GM18873 (cell line): ENCODE results near the gene CCDC57.

Experiments
- ATAC-seq: cut with Tn5 transposase; IDR thresholded peaks from one replicate; pipeline ENCODE4 v1.9.1; 2021; ENCODE audit warnings: mild to moderate bottlenecking, moderate library complexity, moderate number of reproducible peaks; ENCODE audit not compliant: unreplicated experiment, low FRiP score

CCDC57 gene

DNA sequence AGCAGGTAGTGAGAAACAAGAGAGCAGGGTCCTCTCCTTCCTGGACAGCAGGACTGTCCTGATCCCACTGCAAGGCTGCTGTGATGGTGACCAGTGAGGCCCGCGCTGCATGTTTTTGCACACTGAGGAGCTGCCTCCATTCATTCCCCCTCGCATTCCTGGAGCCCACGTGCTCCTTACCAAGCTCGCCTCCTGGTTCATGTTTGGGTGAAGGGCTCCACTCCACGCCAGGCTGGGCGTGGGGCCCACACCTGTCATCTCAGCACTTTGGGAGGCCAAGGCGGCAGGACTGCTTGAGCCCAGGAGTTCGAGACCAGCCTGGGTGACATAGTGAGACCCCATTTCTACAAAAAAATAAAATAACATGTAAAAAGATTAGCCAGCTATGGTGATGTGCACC, 99.2 kb downstream of the CCDC57 start:
- no peak for ATAC-seq

DNA sequence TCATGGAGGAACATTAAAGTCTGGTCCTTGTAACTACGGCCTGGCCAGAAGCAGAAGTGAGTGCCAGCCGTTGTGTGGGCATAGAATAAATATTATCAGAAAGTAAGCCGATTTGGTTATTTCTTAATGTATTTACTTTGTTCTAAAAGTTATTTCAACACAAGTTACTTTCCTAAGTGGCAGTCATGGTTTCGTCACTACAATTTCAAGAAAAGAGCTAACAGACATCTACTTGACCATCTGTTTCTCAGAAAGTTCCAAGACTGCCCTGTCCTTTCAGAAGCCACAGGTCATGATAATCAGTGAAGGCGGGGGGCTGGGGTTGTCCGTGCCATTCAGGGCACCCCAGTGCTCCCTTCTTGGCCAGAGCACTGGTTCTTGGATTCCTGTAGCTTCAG, 99.7 kb downstream of the CCDC57 start:
- no peak for ATAC-seq

DNA sequence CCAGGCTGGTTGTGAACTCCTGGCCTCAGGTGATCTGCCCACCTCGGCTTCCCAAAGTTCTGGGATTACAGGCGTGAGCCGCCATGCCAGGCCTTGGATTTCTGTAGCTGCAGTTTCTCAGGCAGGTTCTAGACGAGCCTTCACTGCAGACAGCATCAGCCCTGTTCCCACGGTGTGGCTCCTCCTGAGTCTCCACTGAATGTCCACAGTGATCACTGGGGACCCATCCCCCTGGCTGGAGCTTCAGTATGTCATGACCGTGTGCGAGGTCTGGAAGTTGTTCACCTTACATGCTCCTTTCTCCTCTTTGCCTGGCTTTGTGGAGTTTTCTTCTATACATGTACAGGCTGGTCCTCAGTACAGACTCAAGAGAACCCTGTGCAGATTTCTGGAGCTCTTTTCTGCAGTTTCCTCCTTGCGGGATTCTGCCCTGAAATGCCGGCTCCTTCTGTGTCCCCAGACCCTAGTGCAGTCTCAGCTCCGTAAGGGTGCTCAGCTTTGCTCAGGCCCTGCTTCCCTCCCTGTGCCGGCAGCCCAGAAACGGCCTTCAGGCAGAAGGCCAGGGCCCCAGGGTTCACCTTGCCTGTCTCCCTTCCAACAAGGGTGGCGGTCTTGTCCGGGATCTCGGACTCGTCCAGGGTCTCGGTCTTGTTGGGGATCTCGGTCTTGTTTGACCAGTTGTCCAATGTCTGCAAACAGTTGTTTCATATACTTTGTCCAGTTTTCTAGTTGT, 100.3 kb downstream of the CCDC57 start:
- no peak for ATAC-seq

DNA sequence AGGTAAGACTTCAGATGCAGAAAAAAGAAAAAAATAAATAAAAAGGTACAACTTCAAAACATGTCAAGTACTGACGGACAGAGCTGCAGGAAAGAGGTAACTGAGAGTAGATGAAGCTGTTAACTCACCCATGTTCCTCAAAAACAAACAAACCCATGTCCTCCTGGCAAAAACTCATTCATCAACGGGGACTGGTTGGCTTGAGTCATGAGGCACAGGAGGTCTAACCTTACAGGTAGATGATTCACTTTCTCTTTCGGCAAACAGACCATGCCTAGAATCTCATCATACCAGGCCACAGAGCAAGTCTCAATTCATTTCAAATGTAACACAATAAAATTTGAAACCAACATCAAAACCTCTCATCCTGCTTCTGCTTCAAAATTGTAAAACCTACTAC, 102.3 kb downstream of the CCDC57 start:
- no peak for ATAC-seq

DNA sequence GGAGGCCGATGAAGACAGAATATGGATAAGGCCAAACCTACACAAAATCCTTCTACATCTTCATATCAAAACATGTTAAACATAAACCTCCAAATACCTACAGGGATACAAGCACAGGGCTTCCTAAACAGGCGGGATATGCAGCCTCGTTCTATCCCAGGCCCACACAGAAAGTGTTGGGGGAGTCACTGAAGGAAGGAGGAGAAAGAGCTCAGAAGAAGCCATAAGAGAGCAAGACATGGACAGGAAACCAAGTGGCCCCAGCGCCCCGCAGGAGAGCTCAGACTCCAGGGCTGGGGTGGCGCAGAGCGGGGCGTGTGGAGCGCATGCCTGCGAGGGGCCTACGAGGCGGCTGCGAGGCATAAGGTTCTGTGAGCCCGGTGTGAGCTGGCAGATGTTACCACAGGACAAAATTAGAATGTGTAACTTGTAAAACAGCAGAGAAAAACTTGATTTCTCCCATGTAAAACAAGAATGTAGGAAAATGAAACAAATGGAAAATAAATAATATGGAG, 103.6 kb downstream of the CCDC57 start:
- ATAC-seq, result no peak

DNA sequence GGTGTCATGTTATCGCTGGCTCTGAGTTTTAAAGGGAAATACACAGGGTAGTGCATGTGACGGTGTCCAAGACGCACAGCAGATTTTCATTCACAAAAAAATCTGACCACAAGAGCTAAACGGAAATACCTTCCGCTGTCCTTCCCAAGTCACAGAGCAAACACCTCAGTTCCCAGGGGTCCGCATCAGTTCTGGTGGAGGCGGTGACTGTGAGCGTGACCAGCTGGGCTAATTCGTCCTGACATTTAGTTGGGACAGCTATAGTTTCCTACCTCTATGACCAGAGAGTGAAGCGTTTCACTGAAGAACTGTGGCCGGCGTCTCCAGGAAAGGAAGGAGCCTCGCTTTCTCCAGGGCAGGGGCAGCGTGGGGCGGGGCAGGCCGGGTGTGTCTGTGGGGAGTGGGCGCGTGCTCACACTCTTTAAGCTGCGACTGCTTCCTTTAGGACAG, 104.1 kb downstream of the CCDC57 start:
- ATAC-seq, result no peak

DNA sequence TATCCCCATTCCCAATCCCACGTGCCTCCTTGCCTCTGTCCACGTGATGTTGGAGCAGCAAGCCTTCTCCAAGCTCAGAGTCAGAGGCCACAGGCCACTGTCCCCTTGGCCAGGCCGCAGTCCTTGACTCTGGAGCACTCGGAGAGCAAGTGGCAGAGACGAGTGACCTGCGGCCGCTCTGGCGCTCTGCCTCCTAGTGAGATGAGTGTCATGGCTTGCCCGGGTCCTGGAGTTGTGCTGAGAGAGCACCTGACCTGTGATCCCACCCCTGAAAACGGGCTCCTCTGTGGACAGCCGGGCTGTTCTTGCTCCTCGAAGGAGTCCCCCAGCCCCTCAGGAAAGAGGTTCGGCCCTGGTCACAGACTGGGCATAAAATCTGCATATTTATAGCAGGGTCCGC, 104.6 kb downstream of the CCDC57 start:
- ATAC-seq, result no peak

DNA sequence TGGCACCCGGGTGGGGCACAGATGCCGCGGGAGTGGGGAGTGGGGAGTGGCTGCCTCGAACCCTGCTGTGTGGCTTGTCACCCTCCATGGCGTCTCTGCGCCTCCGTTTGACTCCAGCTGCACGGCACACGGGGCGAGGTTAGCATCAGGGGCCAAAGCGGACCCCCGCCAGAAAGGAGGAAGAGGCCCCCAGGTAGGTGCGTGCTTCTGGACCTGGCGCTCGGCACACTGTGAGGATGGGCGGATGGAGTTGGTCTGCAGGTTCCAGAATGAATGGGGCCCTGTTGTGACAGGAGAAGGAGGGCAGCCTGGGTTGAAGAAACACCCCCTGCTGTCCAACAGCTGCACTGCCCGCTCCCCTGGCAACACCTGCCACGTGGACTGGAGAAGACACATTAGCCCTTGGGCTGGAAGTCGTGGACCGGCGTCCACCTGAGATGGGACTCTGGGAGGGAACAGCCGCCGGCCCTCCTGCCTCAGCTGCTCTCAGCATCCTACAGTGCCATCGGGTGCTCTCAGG, 105.2 kb downstream of the CCDC57 start:
- no peak for ATAC-seq

DNA sequence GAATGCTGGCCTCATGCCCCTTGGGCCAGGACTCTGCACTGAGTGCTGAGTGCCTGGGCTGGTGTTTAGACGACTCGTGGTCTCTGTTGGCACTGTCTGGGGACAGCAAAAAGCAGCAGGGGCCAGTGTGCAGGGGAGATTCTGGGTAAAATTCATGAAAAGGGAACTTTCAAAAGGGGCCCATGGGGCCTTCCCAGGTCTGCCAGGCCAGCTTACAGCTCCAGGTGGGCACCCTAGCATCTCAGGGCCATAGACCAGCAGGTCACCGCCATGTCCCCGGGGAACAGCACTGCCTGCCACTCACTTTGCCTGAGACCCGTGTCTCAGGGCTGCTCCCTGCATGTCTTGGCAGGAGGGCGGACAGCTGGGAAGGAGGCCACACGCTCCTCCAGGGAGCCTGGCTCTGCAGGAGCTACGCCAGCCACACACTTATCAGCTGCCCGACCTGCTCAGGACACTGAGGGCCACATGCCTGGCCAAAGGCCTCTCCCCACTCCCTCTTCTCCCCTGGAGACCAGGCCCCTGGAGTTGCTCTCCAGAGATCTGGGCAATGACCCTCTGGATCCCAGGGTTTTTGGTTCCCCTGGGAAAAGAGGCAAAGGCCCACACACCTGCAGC, 105.8 kb downstream of the CCDC57 start:
- ATAC-seq, result no peak

DNA sequence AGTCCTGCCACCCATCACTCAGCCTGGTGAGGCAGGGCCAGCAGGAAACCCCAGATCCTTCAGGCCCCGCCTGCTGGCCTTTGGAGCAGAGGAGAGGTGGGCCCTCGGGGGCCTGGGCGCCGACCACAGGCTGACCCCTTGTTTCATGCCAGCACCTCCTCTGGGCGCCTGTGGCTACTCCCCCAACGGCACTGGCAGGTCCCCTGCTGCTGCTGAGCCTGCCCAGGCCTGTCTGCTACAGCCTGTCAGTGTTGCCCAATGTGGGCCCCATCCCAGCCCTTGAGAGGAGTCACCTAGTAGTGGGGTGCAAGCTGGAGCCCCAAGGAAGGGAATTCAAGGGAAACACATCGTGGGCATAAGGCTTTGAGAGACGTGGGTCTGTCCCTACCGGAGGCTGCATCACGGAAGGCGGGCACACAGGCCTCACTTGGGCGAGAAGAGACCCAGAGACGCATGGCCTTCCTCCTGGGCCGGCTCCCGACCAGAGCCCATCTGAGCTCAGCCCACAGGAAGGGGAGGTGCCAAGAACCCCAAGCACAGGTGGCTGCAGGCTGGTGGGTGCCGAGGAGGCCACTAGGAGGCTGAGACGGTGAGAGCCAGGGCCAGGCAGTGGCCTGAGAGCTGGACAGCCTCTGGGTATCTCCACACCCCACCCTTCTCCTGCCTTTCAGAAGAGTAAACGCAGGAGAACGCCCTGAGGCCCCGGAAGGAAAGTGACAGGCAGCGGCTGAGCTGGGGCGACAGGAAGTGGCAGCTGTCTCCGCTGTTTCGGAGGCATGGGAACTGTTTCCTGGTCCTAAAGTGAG, 106.6 kb downstream of the CCDC57 start:
- ATAC-seq, result peak; percentile 52

DNA sequence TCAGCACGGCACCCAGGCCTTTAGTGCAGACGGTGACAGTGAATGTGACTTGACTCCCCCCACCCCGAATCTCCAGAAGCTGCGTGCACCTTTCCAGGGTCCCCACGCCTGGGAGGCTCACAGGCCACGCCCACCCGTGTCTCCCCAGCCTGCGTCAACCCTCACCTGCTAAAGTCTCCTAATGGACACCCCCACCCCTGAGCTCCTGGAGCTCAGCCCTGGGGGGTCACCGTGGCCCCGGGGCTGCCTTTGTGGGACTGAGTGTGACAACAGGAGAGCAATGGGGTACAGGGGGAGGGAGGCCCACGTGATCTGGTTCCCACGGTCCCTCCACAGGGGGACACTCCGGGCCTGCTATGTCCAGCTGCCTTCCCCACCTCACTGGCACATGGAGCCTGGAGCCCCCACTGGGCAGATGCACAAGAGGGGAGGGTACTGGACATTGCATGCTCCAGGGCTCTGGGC, 107.2 kb downstream of the CCDC57 start:
- no peak for ATAC-seq

DNA sequence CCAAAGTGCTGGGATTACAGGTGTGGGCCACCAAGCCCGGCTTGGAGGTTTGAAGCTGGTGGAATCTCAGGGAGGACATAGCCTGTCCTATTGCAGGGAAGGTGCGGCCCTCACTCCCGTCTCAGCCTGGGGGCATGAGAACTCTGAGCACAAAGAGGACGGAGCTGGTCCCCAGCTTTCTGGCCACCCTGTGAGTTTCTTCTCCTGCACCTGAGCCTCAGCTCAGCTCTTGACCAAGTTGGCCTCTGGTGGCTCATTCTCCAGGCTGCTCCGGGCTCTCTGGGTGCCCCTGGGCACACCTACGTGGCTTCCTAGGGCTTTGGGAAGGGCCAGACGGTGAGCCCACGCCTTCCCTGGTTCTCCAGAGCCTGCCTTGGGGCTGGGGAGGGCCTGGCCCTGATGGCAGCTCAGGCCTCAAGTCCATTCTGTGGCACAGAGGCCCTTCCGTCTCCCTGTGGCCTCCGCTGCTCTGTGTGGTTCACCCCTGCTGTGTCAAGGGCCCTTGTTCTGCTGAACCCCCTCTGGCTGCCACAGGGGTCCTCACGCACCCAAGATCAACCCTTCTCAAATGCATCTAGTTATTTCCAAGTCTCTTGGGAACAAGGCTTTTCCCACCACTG, 107.7 kb downstream of the CCDC57 start:
- no peak for ATAC-seq

DNA sequence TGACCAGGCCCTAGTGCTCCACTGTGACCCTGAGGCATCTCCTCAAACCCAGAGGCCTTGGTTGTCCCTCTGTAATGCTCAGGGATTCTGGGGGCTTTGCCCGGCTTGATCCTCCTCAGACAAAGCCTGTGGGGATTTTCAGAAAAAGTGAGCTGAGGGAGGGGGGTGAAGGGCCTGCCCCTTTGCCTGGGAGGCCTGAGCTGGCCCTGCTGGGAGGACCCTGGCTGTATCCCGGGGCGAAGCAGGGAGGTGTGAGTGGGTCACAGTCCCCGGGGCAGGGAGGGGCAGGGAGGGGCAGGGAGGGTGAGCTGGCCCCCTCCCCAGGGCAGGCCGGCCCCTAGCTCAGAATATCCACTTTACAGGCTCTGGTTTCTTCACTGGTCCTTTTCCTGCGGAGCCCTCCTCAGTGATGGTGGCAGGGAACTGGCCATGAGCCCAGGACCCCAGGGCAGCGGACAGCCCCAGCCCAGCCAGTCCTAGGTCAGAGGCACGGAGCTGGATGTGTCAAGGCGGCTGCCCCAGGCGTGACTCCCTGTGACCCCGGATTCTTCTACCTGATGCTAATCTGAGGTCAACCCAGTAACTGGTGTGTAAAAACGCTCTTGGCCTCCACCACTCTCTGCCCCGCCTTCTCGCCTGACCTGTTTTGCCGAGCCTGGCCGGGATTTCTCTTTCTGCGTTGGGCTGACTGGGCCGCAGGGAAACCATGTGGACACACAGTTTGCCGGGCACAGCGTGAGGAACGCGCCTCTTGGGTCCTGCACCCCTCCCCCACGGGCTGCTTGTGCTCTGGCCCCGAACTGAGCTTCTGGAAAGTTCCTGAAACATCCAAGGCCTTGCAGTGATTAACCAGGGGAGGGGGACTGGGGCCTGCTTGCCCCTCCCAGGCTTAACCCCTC, 108.8 kb downstream of the CCDC57 start:
- ATAC-seq, result no peak

DNA sequence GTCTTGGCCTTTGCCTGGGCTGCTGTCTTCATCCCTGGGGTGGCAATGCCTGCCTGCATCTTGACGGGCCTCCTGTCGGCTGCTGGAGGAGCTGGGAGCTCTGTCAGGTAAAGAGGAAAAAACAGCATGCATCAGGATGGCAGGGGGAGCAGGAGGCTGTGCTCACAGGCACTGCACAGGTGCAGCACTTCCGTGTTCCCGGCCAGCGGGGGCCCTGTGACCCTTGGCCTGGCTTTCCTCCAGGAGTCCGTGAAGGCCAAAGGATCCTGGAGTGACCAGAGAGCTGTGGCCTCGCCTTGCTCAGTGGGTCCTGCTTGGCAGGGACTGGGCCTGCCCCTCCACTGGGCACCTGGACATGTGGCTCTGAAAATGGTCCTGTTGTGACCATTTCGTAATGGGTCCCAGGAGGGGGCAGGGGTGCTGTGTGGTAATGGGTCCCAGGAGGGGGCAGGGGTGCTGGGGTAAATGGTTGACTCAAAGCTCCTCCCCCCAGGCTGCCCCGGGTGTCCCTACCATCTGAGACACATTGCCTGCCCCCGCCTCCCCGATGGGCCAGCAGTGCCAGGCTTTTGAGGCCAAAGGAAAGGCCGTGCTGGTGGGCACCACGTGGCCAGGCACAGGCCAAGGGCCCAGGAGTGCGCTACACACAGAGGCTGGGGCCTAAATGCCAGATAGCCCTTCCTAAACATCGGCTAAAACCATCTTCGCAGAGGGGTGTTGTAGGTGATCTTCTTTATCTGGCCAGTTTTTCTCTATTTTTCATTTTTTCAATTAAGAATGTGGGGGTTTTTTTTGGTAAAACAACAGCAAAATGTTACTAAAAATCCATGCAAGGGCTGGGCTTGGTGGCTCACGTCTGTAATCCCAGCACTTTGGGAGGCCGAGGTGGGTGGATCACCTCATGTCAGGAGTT, 110.6 kb downstream of the CCDC57 start:
- no peak for ATAC-seq

DNA sequence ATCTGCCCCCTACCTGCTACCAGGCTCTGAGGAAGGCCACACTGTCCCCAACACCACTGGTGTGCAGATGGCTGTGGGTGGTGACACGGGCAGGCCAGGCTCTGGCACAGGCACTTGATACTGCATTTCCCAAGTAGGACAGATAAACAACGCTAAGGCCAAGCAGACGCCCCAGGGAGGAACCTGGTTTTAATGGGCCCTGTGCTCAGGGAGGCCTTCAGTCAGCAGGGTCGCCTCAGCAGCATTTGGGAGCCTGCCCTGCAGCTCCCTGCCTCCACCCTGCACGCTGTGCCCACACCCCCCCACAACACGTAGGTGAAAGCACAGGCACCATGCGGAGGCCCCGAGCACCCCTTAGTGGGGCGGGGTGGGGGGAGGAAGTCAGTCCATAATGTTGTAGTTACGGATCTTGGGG, 111.3 kb downstream of the CCDC57 start:
- ATAC-seq, result no peak

DNA sequence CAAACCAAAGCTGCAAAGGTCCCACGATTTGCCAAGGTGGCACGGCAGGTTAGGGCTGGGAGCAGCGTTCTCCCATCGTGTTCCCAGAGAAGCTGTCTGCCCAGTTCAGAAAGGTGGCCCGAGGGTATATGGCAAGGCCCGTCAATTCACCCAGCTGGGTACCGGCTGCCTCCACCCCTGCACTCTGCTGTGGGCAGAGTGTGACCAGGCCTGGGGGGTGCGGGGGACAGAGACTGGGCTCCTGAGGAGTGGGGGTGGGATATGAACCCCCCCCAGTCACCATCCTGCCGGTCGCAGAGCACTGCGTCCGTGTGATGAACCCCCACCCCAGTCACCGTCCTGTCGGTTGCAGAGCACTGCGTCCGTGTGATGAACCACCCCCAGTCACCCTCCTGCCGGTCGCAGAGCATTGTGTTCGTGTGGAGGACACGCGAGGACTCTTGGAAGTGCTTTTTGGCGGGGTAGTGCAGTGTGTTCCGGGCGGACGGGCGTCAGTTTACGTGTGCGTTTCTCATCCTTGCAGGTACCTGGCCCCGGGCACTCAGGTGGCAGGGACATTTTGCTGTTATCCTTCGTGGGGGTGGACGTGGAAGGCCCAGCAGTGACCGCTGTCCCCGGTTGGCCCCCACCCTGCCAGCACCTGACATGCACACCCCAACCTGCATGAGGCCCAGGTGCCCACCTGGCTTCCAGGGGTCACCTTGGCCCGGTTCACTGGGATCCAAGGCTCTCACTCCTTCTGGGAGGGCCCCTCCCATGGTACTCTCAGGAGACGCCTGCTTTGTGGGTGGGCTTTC, 111.9 kb downstream of the CCDC57 start:
- no peak for ATAC-seq

DNA sequence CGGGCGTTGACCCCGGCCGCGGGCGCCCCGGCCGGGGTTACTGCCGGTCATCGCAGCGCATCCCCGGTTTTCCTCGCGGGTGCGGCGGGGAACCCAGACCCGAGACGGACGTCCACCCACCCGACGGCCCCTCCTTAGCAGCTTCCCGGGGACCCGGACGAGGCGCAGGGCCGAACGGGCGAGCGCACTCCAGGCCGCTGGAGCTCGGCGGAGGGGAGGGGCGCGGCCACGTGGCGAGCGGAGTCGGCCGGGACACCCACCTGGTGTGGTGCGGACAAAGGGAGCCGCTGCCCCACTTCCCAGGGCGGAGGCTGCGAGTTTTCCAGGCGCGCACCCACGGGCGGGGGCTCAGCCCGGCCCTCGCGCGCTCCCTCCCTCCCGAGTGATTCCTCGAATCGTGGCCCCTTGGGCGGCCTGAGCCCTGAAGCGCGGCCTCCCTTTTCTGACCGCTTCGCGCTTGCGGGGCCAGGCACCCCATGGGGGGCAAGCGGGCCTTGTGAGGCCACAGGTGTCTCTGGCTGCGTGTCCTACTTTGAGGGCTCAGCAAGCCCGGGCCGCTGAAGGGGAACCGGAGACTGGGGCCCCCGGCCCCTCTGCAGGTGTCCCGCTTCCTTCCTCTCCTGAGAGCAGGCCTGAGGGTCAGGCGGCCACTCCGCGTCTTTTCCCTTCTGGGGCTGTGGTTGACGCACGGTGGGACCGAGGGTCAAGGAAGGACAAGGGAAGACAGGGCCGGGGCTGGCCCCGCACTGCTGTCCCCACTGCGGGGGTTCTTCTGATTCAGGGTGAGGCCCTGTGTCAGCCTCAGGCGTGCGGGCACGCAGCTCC, 113.5 kb downstream of the CCDC57 start:
- ATAC-seq, result no peak
